HUES48 (cell line): Measurements from ENCODE around the gene SERTAD1.
A peak's percentile ranks its signal among the peaks of the same experiment; 100 is the strongest.
"Not testable (repeated sequence)": the region's sequence is repeated elsewhere in the genome, so short reads cannot be mapped to it uniquely, and the experiment has no call there.

ENCODE experiments used
- H3K27ac ChIP-seq: one replicate; pipeline ENCODE4 v1.7.0; 2013; ENCODE audit warnings: low read depth, low read length, inconsistent platforms
- H3K27me3 ChIP-seq: 2 replicates; pipeline ENCODE4 v1.6.1; 2013; ENCODE audit warnings: mild to moderate bottlenecking, low read length; ENCODE audit not compliant: control insufficient read depth, insufficient read depth
- H3K36me3 ChIP-seq: 2 replicates; pipeline ENCODE4 v1.6.1; 2013; ENCODE audit warnings: low read length; ENCODE audit not compliant: control insufficient read depth, insufficient read depth
- H3K4me1 ChIP-seq: 2 replicates; pipeline ENCODE4 v1.6.1; 2013; ENCODE audit warnings: mild to moderate bottlenecking, low read length; ENCODE audit not compliant: control insufficient read depth, insufficient read depth
- H3K4me3 ChIP-seq: 2 replicates; pipeline ENCODE4 v1.5.1; 2013; ENCODE audit warnings: mild to moderate bottlenecking, low read depth, low read length
- H3K9ac ChIP-seq: 2 replicates; pipeline ENCODE4 v1.6.1; 2013; ENCODE audit warnings: mild to moderate bottlenecking, low read depth, low read length, moderate library complexity
- H3K9me3 ChIP-seq: 2 replicates; pipeline ENCODE4 v1.6.1; 2013; ENCODE audit warnings: low read length; ENCODE audit not compliant: control insufficient read depth, insufficient read depth

SERTAD1 gene

DNA sequence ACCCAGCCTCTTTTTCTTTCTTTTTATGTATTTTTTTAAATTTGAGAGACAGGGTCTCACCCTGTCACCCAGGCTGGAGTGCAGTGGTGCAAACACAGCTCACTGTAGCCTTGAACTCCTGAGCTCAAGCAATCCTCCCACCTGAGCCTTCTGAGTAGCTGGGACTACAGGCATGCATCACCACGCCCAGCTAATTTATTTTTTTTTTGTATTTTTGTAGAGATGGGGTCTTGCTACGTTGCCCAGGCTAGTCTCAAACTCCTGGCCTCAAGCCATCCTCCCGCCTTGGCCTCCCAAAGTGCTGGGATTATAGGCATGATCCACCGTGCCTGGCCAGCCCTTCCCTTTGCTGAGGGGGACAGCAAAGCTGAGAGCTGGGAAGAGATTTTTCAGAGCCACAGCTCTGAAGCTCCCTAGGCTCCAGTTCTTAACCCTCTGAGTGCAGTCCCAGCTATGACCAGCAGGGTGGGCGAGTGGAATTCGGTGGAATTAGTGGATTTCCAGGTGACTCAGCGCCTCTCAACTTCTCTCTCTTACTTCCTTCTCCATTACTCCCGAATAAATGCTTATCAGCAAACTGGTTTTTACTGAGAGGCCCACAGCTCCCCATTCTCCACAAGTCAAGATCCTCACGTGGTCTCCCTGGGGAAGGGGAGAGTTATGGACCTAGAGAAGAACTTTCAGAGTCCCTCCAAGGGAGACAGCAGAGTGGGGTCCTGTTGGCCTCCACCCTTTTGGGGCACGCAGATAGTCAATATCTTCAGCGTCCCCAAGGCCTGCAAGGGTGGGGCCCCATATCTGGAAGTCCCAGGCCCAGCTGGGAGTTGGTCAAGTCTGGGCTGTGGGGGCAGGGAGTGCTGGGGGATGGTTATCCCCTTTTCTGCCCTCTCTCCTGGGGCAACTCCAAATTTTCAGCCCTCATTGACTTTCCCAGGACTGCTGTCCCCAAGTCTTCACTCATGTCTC, 38.5 kb upstream of the SERTAD1 start:
- Histone ChIP-seq H3K27ac (peak overlapping the region; percentile 15), H3K9me3 (no peaks in the 10 kb centered on the region), H3K4me1 (0 out of 2 replicates have a peak, but pooled peaks cover 4% of the 10 kb centered on the region), H3K36me3 (no peaks in the 10 kb centered on the region), H3K4me3 (peak overlapping the region; percentile 88; the same call in 1 of the 2 replicates), H3K9ac (no peak overlapping the region), H3K27me3 (peaks cover 27% of the 10 kb centered on the region)

DNA sequence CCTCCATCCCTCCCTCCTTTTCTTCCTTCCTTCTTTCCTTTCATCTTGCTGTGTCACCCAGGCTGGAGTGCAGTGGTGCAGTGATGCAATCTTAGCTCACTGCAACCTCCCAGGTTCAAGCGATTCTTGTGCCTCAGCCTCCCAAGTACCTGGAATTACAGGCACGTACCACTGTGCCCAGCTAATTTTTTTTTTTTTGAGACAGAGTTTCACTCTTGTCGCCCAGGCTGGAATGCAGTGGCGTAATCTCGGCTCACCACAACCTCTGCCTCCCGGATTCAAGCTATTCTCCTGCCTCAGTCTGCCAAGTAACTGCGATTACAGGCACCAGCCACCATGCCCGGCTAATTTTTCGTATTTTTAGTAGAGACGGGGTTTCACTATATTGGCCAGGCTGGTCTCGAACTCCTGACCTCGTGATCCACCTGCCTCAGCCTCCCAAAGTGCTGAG, 37.8 kb upstream of the SERTAD1 start:
- not testable (repeated sequence) for H3K4me1 ChIP-seq, H3K9ac ChIP-seq, H3K27ac ChIP-seq, H3K36me3 ChIP-seq, H3K9me3 ChIP-seq, H3K4me3 ChIP-seq
- H3K27me3 ChIP-seq = peaks cover 26% of the 10 kb centered on the region

DNA sequence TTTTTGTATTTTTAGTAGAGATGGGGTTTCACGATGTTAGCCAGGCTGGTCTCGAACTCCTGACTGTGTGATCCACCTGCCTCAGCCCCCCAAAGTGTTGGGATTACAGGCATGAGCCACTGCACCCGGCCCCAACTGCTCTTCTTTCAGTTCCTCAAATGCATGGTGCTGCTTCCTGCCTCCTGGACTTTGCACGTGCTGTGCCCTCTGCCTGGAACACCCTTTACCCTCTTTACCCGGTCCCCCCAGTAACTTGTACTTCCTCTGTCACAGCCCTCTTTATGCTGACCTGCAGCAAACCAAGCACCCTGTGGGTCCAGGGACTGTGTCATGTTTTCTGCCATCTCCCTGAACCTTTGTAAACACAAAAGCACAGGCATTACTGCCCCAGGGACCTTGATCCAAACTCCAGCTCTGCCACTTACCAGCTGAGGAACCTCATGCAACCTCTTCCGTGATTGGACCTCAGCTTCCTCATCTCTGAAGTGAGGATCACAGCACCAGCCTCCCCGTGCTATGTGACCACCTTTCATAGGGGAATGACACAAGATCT, 36.0 kb upstream of the SERTAD1 start:
- Histone ChIP-seq H3K36me3 (no peaks in the 10 kb centered on the region), H3K9me3 (no peaks in the 10 kb centered on the region), H3K27ac (no peak overlapping the region), H3K4me3 (no peak overlapping the region), H3K27me3 (peaks cover 9% of the 10 kb centered on the region), H3K9ac (no peak overlapping the region), H3K4me1 (0 out of 2 replicates have a peak, but pooled peaks cover 4% of the 10 kb centered on the region)

DNA sequence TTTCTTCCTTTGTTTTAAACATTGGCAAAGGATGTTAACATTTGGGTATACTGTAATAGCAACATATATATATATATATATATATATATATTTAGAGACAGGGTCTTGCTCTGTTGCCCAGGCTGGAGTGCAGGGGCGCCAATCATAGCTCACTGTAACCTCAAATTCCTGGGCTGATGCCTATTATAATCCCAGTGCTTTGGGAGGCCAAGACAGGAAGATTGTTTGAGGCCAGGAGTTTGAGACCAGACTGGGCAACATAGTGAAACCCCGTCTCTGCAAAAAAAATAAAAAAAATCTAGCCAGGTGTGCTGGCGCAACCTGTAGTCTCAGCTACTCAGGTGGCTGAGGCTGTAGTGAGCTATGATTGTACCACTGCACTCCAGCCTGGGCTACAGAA, 34.4 kb upstream of the SERTAD1 start:
- Histone ChIP-seq H3K4me1 (no peaks in the 10 kb centered on the region), H3K9me3 (no peaks in the 10 kb centered on the region), H3K9ac (no peak overlapping the region), H3K27ac (no peak overlapping the region), H3K4me3 (no peak overlapping the region), H3K27me3 (no peaks in the 10 kb centered on the region), H3K36me3 (no peaks in the 10 kb centered on the region)

DNA sequence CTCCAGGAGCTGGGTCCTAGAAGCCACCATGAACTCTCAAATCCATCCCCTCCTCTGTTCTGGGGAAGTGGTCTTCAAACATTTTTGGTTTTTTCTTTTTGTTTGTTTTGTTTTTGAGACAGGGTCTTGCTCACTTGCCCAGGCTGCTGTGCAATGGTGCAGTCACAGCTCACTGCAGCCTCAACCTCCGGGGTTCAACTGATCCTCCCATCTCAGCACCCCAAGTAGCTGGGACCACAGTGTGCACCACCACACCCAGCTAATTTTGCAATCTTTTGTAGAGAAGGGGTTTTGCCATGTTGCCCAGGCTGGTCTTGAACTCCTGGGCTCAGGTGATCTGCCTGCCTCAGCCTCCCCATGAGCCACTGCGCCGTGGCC, 32.8 kb upstream of the SERTAD1 start:
- no peaks in the 10 kb centered on the region for H3K36me3 ChIP-seq
- no peak overlapping the region for H3K27ac ChIP-seq
- no peaks in the 10 kb centered on the region for H3K27me3 ChIP-seq
- no peak overlapping the region for H3K4me3 ChIP-seq
- no peaks in the 10 kb centered on the region for H3K4me1 ChIP-seq
- H3K9ac ChIP-seq = no peak overlapping the region
- no peaks in the 10 kb centered on the region for H3K9me3 ChIP-seq

DNA sequence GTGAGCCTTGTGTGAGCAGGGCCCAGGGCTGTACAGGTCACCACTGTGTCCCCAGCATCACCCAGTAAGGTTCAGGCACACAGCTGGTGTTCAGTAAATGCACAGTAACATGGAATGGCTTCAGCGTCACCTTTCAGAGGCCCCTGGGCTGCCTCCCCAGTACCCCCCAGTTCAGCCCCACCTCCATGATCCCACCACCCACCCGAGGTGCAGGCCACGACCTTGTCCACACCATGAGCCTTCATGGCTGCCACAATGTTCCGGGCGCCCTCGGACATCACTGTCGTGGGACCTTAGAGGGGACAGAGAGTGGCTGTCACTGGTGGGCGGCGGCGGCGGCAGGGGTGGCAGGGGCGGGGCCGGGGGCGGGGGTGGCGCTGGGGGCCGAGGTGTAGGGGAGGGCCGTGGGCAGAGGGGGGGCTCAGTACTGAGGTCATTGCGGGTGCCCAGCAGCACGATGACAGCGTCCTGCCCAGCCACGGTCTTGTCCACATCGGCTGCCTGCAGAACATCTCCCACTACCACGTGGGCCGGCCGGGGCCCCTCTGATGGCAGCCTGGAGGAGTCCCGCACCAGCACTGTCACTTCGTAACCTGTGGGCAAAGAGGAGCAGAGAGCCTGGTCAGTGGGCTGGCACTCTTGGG, 32.3 kb upstream of the SERTAD1 start:
- no peak overlapping the region for H3K9ac ChIP-seq
- no peaks in the 10 kb centered on the region for H3K27me3 ChIP-seq
- no peaks in the 10 kb centered on the region for H3K4me1 ChIP-seq
- no peak overlapping the region for H3K27ac ChIP-seq
- H3K4me3 ChIP-seq = no peak overlapping the region
- no peaks in the 10 kb centered on the region for H3K36me3 ChIP-seq
- H3K9me3 ChIP-seq = no peaks in the 10 kb centered on the region

DNA sequence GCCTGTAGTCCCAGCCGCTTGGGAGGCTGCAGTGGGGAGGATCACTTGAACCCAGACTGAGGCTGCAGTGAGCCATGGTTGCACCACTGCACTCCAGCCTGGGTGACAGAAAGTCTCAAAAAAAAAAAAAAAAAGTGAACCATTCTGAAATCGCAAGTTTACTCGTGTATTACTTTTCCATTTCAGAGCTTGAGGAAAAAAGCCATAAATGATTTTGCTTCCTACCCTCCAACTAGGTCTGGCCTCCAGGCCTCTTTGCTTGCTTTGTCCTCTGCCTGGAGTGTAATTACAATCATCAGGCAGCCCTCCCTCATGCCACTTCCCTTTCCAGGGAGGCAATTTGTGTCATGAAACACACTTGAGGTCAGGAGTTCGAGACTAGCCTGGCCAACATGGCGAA, 31.3 kb upstream of the SERTAD1 start:
- Histone ChIP-seq H3K27me3 (no peaks in the 10 kb centered on the region), H3K27ac (no peak overlapping the region), H3K4me1 (no peaks in the 10 kb centered on the region), H3K36me3 (no peaks in the 10 kb centered on the region), H3K4me3 (no peak overlapping the region), H3K9me3 (no peaks in the 10 kb centered on the region), H3K9ac (no peak overlapping the region)

DNA sequence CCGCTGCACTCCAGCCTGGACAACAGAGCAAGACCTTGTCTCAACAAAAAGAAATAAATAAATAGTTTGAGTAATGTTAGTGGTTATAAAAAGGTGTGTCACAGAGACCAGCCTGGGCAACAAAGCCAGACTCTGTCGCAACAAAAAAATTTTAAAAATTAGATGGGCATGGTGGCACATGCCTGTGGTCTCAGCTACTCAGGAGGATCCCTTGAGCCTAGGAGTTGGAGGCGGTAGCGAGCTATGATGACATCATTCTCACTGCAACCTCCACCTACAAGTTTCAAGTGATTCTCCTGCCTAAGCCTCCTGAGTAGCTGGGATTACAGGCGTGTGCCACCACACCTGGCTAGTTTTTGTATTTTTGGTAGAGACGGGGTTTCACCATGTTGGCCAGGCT, 28.2 kb upstream of the SERTAD1 start:
- not testable (repeated sequence) for H3K36me3 ChIP-seq, H3K4me3 ChIP-seq, H3K27ac ChIP-seq, H3K9me3 ChIP-seq, H3K9ac ChIP-seq, H3K27me3 ChIP-seq, H3K4me1 ChIP-seq

DNA sequence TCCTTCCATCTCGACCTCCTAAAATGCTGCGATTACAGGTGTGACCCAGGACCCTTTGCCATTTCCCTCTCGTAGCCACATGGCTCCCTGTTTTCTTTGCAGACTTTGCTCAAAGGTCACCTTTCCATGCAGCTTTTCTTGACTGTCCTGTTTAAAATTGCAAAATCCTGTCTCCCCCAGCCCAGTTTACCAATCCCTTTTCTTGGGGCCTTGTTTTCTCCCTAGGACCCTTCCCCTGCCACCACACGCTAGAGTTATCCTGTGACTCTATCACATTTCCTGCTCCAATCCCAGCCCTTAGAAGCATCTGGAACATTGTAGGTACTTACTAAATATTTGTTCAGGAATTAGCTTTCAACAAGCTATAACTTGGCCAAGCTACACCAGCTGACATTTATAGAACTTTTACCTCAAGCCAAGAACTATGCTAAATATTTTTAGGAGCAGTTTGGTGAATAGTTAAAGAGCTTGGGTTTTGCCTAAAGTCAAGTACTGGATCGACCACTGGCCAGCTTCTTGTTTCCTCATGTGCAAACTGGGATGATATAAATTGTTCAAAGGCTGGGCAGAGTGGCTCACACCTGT, 27.5 kb upstream of the SERTAD1 start:
- H3K4me1 ChIP-seq = peaks cover 4% of the 10 kb centered on the region; the same call in 1 of the 2 replicates
- 0 out of 2 replicates have a peak, but pooled peaks cover 3% of the 10 kb centered on the region for H3K36me3 ChIP-seq
- H3K9ac ChIP-seq = no peak overlapping the region
- no peak overlapping the region for H3K27ac ChIP-seq
- no peaks in the 10 kb centered on the region for H3K27me3 ChIP-seq
- no peaks in the 10 kb centered on the region for H3K9me3 ChIP-seq
- no peak overlapping the region for H3K4me3 ChIP-seq

DNA sequence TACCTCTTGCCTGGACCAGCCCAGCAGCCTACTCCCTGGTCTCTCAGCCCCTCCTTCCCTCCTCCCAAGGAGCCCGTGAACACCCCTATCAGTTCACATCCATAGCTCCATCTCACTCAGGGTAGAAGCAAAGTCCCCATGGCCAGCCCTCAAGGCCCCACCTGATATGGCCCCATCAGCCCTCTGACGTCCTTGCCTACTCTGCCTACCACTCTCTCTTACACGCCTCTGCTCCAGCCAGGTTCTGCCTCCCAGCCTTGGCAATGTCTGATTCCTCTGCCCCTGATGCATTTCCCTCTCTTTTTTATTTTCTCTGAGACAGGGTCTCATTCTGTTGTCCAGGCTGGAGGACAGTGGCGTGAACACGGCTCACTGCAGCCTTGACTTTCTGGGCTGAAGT, 26.2 kb upstream of the SERTAD1 start:
- Histone ChIP-seq H3K36me3 (peaks cover 7% of the 10 kb centered on the region; the same call in 1 of the 2 replicates), H3K4me3 (no peak overlapping the region), H3K4me1 (peaks cover 4% of the 10 kb centered on the region; the same call in 1 of the 2 replicates), H3K27me3 (no peaks in the 10 kb centered on the region), H3K9ac (no peak overlapping the region), H3K9me3 (no peaks in the 10 kb centered on the region), H3K27ac (no peak overlapping the region)
